ENCODE measurements around the gene ROMO1.
A peak's percentile ranks its signal among the peaks of the same experiment; 100 is the strongest.

The ROMO1 gene

DNA sequence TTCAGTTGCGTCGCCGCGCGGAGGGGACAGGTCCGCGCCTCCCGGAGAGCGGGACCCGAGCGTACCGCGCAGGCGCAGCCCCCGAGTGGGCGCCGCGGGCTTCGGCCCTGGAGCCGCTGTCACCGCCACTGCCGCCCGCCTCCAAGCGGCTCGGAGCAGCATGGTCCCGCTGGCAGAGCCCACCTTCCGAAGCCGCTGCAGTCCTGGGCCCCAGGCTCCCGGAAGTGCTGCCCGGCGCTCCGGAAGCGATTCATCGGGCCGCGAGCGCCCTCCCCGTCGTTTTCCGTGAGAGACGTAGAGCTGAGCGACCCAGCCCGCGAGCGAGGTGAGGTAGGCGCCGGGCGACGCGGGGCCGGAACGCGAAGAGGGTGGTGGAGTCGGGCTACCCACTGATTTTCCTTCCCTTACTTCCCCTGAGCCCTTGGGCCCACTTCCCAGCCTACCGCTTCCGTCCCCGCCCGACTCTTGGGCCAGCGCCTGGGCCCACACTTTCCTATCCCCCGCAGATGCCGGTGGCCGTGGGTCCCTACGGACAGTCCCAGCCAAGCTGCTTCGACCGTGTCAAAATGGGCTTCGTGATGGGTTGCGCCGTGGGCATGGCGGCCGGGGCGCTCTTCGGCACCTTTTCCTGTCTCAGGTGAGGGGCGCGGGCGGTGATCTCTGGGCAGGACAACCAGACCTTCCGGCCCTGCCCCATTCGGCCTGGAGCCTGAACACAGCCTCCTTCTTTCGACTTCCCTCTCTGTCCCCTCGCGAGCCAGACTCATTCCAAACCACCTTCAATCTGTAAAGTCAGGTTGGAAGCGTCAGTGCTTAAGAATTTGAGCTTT lies at the start of gene ROMO1, which contains the start of gene NFS1:
TSS of gene ROMO1 (plus strand) at position 279 of the 830 bp plus-strand sequence. CDS start at position 507, 228 bp downstream.
TSS of gene NFS1 (minus strand) at position 226 of the 830 bp plus-strand sequence. CDS start at position 162, 64 bp downstream.
- FAIRE-seq: peak; percentile 62

DNA sequence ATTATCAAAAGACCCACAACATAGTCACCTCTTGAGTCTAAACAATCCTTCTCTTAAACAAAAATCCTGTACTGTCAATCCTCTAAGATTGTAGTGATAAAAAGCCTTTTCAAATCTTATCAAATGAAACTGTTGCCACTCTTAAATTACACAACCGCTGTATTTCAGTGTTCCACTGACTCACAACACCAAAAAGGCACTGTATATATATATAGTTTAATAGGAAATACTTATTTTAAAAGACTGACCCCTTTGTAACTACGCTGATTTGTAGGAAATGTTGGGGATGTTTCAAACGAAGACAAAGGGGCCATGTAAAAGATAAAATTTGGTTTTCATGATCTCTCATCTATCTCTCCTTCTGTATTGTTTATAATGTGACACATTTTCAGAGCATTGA lies 48.6 kb upstream of the ROMO1 start:
- FAIRE-seq: no peak

DNA sequence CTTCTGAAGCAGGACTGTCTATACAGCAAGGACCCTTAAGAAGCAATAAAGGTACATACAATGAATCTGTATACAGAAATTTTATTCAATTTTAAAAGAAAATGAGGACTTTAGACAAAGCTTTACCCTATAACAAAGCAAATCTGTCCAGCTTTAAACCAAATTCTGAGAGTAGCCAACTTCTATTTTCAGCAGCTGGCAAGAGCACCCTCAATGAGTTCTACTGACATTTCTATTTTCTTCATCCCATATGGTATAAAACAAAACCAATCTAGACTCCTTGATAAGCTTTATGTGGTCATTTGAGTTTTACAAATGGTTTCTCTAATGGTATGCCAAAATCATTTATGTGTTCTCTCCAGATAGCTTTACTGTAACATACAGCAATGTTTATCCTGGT lies 47.2 kb upstream of the ROMO1 start:
- FAIRE-seq: no peak

DNA sequence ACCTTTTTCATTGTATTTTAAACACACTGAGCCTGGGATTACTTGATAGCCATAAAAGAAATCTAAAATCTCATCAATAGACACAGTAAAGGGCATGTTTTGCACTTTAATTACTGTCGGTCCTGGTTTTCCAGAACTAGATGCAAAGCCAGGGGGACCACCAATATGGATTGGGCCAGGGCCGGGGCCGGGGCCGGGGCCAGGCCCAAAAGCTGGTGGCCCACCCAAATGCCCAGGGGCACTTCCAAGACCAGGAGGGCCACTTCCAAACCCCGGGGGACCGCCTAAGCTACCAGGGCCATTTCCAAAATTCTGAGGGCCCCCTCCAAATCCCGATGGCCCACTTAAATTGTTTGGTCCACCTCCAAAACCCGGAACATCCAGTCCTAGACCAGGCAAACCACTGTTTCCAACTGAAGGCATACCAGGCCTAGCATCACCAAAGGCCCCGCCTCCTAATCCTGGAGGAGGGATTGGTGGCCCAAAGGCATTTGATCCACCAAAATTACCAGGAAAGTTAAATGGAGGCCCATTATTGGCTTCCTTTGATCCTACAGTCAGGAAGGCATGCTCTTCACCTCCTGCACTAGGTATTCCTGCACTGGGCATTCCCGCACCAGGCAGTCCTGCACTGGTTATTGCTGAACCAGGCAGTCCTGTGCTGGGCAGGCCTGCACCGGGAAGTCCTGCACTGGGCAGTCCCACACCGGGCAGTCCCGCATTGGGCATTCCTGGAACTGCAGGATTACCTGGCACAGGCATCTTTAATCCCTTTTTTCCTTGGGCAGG lies 46.4 kb upstream of the ROMO1 start:
- no peak for FAIRE-seq

DNA sequence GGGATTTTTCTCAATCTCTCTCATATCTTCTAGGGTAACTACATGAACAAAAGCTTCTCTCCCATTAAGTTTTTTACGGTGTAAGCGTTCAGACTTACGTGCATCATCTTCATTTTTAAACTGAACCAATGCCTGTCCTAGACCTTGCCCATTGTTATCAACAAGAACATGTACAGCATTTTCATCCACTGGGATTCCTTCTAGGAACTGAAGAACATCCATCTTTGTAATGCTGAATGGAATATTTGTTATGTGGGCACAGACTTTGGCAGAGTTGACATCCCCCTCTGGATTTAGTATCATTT lies 45.8 kb upstream of the ROMO1 start:
- FAIRE-seq: no peak

DNA sequence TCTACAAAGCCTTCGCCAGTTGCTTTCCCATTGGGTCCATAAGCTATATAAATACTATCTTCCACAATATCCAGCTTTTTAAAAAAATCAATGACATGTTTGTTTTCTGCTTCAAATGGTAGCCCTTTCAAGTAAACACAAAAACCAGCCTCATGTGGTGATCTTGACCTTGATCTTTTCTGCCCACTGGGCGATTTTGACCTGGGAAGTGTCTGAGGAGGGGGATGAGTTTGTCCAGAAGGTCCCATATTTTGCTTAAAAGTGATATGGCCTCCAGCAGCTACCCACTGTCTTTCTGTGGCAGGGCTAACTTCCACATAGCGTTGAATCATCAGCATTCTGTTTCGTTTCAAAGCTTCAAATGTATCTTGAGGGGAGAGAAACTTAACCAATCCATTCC lies 45.3 kb upstream of the ROMO1 start:
- FAIRE-seq: no peak

DNA sequence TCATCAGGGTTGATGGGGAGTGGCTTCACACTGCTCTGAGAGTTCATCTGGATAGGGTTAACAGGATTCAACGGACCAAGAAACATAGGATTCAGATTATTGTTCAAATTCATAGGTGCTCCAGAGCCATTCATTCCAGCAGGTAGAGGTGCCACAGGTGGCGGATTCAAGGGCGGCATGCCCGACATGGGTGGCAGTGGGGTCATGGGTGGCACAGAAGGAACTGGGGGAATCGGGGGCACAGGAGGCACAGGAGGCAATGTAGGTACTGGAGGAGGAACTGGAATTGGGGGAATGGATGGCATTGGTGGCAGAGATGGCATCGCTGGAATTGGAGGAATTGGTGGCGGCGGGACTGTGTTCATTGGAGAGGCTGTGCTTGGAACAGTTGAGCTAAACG lies 44.8 kb upstream of the ROMO1 start:
- FAIRE-seq: no peak

DNA sequence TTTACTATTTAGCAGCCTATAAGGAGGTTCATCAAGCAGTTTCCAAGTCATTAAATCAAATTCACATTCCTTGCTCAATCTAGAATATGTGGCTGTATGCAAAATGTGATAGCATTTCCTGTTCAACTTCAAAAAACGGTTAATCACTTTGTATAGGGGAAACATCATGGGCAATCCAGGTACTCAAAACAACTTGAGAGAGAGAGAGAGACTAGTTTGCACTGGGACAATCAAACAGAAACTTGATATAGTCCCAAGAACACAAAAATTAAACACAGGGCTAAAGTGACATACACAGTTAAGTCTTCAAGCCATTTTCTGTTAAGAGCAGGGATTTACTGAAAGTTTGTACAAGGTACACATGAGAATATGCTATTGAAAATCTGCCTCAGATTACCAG lies 41.9 kb upstream of the ROMO1 start:
- no peak for FAIRE-seq

DNA sequence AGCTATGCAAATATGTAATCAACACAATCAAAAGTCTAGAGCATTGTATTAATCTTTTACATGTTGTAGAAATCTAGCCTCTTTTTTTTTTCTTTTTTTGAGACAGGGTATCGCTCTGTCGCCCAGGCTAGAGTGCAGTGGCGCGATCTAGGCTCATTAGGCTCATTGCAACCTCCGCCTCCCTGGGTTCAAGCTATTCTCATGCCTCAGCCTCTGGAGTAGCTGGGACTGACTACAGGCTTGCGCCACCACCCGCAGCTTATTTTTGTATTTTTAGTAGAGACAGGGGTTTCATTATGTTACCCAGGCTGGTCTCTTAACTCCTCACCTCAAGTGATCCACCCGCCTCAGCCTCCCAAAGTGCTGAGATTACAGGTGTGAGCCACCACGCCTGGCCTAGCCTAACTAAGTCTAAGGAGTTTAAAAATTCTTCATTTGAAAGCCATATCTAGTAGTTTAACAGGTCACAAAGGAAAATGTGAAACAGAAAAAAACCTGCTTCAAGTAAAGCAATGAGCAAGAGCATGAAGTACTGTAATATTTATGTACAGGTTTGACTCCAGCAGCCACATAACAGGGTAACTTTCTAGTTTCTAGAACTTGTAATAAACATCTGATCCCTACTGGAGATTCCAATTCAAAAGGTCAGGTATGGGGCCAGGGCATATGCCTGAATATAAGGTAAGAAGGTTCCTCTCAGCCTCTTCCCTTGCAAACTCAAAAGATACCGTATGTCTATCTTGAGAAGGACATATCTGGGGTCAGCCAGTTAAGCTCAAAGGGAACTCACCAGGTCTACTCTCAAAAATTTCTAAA lies 38.9 kb upstream of the ROMO1 start:
- FAIRE-seq: no peak

DNA sequence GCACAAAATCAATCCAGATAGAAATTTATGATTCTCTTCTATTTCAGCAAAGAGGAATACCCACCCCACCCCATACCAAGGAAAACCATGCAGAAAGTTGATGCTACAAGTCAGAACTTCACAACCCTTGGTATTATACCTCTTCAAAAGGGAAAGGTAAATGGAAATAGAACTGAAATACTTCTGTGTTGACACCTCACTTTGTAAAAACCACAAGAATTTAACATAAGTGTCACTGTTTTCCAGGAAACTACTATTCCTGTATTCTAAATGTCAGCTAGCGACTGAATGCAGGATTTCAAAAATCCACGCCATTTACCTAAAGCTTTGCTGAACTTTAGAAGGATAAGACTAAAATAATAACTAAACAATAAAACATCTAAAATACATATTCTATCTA lies 38.2 kb upstream of the ROMO1 start:
- FAIRE-seq: no peak

DNA sequence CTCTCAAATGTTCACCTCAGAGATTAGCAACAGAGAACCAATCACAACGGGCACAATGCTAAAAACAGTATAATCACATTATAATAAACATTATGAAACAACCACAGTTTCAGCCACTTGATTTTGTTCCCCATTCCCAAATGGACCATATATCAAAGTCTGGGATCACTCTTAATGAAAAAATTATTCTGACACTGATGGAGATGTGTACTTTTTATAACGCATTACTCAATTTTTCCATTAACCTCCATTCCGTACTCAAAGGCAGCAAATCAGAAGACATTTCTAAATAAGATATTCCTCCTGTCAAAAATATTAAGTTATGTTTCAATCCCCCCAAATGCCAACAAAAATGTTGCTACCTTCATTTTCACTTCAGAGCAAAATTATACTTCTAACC lies 37.3 kb upstream of the ROMO1 start:
- FAIRE-seq: no peak

DNA sequence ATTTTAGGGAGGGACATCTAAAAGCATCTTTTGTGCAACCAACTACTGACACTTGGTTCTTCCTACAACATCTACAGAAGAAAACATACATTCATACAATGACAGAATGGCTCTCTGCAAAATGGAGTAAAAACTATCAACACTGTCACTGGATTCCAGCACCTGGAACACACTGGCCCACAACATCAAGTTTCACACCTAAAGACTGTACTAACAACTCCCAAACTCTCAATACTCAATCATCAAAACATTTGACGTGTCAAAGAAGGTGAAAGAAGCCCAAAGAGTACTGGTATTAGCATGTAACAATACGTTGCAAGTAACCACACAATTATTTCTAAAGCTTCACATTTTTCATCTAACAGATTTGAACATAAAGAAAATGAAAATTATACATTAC lies 36.7 kb upstream of the ROMO1 start:
- no peak for FAIRE-seq

DNA sequence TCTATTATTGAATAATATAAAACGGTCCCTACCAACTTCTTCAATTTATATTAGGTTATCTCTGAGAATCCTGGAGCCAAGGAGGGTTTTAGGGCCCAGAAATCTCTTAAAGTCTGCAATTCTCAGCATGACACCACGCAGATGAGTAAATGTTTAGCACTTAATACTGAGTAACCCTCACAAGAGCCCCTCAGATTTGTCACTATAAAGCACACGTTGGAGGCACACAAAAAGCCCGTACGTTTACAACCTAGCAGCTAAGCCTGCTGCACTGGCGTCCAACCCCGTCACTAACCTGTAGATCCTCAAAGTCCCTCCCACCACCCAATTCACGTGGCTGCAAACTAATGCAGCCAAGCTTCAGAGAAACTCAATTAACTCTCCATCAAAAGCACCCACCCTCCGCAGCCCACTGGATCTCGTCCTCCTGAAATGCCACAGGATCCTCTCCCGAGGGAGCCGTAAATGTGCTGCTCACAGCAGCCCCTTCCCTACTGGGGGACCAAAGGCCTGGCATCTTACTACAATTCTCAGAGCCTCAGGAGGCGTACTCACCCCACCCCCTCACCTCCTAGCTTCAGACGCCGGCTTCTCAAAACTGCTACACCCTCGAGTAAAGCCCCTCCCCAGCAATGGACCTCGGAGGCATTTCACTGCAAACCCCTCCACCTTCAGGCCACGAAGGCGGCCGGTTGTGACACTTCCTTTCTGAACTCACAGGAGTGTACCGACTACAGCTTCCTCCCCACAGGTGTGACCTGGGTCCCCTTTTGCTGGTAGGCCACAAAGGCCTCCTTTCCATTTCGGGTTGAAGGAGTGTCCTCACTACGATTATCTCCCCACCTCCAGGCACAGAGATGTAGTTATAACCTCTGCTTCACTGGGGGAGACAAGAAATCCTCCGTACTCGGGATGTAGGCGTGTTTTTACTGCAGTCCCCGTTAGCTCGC lies 35.4 kb upstream of the ROMO1 start:
- FAIRE-seq: no peak

DNA sequence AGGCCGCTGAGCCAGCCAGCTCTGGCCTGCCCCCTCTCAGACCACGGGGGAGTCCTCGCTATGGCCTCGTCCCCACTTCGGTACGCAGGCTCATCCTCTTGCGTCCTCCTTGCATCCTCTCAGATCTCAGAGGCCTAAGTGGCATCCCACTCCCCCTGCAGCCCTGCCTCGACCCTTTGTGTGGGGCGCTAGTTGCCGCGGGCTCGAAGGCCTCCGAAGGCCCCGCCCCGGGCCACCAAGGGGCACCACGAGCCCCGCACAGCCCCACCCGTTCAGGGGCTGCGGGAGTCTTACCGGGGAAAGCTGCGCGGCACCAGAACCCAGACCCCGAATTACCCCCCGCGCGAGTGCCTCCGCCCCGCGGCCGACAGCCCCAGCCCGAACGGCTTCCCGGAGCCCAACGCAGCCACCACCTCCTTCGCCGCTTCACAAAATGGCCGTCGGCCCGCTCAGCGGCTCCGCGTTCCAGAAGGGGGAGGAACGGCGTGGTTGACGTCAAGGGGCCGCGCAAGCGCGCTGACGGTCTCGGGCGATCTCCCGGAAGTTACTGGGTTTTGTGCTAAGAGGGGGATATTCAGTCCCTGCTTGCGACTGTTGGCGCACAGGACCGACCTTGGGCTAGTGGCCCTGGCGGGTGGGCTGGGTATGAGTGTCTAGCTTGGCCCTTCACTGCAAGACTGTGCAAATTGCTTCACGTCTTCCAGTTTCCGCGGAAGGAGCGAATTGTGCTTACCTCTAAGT lies 34.6 kb upstream of the ROMO1 start, which contains the start of the genes CPNE1 and RBM12:
TSS of gene CPNE1 (minus strand) at position 435 of the 741 bp plus-strand sequence. CDS start 31,977 bp downstream, outside the sequence.
TSS of gene RBM12 (minus strand) at position 435 of the 741 bp plus-strand sequence. CDS start 9,578 bp downstream, outside the sequence.
- peak; percentile 82 for FAIRE-seq

DNA sequence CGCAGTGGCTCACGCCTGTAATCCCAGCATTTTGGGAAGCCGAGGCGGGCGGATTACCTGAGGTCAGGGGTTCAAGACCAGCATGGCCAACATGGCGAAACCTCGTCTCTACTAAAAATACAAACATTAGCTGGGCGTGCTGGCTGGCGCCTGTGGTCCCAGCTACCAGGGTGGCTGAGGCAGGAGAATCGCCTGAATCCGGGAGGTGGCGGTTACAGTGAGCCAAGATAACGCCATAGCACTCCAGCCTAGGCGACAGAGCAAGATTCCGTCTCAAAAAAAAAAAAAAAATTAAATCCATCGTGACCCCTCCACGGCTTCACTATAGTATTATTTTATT lies 33.3 kb upstream of the ROMO1 start:
- no peak for FAIRE-seq

DNA sequence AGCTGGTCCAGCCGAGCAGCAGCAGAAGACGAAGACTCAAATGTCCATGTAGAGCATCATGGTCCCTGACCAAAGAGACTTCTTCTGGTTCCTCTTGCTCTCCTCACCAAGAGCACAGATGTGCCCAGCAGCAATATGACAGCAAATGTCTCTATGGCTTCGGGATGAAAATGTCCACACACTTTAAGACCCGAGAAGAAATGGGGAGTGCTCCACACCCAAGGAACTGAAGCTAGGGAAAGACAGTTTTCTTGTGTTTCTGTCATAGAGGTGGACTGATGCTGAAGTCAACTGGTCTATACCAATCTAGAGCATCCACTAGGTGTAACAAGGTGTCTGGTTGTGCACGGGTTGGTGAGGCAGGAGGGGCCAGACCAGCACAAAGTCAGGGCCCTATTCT lies 30.0 kb upstream of the ROMO1 start:
- no peak for FAIRE-seq

DNA sequence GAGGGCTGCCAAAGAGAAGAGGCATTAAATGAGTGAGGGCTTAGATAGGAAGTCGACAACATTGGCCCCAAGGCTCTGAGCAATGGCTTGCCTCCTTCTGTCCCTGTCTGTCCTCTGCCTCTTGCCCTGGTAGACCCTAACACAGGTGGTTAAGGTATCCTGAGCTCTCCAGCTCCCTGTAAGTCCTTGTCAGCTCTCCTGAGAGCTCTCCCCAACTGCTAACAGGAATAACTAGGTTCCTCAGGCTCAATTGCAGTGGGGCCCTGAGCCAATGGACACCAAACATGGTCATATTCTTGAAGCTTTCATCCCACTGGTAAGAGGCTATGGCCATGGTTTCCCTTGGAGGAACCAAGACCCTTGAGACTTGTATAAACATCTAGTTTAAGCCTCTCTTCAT lies 29.5 kb upstream of the ROMO1 start:
- FAIRE-seq: no peak

DNA sequence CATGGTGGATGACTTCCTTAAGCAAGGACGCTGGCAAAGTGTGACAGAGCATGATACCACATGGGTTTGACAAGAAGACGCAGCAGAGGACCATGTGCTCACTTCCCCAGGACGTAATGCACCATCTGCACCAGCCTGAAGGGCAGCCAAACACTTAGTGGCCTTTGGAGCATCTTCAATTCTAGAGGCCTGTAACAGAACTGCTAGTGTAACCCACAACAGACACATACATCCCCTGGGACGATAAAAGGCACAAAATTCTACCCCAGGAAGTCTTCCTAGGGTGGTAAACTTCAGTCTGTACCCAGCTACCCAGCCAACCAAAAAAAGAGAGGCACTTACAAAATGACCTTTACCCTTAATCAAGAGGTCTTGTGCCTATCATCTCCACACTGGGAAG lies 25.3 kb upstream of the ROMO1 start:
- FAIRE-seq: no peak

DNA sequence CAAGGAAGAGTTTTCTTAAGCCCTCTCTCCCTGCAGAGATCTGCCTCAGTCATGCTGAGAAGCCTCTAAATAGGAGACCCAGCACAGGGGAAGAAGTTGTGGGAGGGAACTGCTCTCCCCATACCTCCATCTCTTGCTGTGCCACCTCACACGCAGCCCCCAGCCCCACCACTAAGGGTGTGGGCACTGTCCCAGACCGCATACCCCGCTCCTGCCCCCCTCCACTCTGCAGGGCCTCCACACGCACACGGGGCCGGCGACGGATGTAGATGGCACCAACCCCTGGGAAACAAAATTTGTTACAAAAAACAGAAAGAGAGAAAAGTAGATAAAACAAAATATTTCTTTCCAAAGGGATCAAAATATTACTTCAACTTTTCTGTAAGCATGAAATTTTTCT lies 24.3 kb upstream of the ROMO1 start:
- FAIRE-seq: no peak

DNA sequence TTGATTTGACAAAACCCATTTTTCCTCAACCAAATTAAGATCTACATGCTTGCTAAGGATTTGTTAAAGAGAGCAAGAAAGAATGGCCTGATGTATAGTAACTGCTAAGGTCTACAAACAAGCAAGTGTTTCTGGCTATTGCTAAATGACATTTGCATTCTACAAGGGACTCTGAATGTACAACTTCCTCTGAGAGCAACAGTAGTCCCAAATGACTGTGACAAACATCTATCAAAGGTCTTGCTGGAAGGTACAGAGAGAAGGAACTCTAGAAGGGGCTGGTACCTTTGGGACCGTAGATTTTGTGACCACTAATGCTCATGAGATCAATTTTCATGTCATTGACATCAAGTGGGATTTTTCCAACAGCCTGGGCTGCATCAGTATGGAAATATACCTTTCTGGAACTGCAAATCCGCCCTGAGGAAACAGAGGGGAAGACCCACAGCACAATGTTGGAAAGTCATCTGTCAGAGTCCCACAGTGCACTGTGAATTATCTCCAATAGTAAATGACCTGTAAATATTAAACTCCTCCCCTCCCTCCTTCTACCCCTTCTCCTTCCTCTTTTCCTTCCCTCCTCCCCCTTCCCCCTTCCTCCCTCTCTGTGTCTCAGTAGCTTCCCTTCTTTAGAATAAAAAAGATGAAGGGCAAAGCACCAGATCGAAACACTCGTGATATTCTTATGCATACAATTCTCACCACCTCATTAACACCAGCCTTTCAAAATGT lies 18.6 kb upstream of the ROMO1 start:
- FAIRE-seq: no peak

DNA sequence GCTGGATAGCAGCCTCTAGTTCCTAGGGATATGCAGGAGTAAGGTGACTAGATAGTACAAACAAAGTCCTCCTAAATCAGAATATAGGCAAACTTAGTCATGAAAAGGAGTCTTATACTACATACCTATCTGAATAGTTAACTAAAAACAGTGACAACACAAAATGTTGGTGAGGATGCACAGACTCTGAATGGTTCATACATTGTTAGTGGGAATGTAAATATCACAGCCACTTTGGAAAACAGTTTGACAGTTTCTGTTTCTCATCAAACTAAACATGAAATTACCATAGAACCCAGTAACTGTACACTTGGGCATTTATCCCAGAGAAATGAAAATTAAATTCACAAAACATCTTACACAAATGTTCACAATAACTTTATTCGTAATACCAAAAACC lies 17.2 kb upstream of the ROMO1 start:
- FAIRE-seq: no peak

Measured in G401.6 (cell line).